Femur (tissue), 1 donor: Measurements from ENCODE around the gene SHCBP1.
"Not testable (repeated sequence)": the region's sequence is repeated elsewhere in the genome, so short reads cannot be mapped to it uniquely, and the experiment has no call there.

Experiments used
- DNase-seq: peaks from one replicate; pipeline ENCODE4 v3.0.0-alpha.2; 2017

The SHCBP1 gene, protein sequence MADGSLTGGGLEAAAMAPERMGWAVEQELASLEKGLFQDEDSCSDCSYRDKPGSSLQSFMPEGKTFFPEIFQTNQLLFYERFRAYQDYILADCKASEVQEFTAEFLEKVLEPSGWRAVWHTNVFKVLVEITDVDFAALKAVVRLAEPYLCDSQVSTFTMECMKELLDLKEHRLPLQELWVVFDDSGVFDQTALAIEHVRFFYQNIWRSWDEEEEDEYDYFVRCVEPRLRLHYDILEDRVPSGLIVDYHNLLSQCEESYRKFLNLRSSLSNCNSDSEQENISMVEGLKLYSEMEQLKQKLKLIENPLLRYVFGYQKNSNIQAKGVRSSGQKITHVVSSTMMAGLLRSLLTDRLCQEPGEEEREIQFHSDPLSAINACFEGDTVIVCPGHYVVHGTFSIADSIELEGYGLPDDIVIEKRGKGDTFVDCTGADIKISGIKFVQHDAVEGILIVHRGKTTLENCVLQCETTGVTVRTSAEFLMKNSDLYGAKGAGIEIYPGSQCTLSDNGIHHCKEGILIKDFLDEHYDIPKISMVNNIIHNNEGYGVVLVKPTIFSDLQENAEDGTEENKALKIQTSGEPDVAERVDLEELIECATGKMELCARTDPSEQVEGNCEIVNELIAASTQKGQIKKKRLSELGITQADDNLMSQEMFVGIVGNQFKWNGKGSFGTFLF

DNA sequence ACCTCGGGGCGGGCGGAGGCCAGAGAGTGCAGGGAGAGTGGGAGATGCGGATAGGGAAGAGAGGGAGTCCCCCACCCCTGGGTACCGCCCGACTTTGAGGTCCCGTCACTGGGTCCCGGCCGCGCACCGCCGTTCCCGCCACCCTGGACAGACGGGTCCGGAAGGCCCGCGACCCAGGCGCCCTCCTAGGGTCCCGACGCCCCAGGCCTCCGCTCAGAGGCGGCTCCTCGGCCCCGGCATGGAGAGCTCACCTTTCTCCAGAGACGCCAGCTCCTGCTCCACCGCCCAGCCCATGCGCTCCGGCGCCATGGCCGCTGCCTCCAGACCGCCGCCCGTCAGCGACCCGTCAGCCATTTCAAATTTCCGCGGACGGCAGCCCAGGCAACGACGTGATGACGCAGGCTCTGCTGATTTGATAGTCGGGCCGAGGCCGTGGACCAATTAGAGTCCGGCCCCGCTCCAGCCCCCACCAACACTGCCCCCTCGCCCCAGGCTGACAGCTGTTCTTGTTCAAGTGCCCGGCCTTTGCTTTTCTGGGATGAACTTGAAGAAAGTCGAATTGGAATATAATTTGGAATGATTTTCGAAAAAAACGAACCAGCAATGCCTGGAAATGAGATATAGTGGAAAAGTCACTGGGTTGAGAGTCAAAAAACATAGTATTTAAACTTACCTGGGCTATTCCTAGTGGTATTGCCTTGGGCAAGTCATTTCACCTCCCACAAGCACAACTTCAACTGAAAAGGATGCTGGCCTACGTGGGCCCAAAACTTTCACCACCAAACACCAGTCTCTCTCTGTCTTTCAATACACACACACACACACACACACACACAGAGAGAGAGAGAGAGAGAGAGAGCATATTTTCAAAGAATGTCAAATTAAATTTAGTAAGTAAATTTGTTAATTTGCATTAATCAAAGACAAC, at the start of gene SHCBP1:
Gene SHCBP1, minus strand, starts transcription at position 374 of the 928 bp plus-strand sequence. Its CDS starts 20 bp downstream, at position 354.
- DNase-seq = peak; percentile 94

DNA sequence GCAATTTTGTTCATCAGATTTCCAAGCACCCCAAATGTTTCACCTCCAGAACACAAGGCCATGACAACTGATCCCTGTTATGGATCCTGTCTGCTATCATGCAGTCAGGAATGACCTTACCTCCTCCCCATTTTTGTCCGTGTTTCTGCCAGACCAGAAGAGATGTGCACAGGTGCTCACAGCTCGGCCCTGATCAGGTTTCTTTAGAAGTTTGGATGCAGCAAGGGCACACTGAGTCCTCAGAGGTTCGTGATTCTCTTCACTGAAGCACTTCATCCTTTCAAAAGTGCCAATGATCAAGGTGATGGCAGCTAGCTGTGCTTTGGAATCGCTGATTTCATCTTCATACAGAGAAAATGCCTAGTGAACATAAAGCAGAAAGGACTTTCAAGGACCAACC, 40.9 kb upstream of the SHCBP1 start:
- DNase-seq = no peak

DNA sequence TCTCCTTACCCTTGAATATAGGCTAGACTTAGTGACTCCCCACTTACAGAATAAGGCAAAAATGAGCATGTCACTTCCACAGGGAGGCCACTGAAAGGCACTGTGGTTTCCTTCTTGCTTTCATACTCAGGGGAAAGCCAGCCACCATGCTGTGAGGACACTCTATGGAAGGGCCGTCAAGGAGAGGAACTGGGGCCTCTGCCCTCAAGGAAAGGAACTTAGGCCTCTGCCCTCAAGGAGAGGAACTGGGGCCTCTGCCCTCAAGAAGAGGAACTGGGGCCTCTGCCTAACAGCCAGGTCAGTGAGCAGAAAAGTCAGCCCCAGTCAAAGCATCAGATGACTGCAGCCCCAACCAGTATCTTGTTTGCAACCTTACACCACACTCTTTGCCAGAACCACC, 37.7 kb upstream of the SHCBP1 start:
- DNase-seq = peak; percentile 62

DNA sequence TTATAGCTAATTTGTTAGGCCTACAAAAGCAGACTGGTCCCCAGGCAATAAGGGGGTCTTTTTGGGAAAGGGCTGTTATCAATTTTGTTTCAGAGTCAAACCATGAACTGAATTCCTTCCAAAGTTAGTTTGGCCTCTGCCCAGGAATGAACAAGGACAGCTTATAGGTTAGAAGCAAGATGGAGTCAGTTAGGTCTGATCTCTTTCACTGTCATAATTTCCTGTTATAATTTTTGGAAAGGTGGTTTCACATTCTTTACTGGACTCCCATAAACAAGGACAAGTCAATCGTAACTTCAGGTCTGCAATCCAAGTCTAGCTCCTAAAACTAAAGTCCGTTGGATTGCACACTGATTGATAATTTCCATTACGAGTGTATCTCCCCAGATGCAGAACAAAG, 30.1 kb upstream of the SHCBP1 start:
- no peak for DNase-seq

DNA sequence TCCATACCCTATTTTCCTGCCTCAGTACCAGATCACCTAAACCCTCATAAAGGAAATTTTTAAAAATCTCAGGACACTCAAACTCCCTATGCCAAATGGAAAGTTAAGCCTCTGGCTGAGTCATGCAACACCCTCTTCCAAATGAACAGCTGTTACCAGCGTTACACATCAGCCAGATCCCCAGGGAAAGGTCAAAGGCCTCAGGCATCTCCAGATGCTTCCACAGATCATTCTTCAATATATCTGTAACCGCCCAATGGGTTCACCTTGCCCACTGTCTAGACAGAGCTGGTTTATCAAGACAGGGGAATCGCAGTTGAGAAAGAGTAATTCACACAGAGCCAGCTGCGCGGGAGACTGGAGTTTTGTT, 29.1 kb upstream of the SHCBP1 start:
- peak; percentile 30 for DNase-seq

DNA sequence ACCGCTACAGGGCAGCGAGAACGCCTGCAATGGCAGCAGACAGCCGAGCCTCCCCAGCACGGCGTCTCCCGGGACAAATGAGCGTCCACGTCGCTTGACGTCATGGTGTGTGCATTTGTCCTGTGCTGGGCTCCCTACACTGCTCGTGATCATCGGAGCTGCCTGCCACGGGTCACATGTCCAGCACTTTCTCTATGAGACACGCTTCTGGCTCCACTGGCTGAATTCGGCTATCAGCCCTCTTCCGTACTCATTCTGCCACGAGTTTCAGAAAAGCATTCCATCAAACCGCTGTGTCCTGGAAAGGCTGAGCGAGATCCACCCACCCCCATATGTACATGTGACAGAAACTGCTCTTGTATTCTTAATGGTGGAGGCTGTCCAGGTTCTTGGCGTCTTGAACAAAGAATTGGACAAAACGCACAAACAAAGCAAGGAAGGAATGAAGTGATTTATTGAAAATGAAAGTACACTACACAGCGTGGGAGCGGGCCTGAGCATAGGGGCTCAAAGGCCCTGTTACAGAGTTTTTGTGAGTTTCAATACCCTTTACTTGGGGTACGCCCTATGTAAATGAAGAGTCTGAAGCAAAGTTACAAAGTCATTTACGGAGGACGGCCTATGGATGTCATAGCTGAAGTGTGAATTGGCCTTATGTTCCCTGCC, 28.5 kb upstream of the SHCBP1 start:
- peak; percentile 52 for DNase-seq

DNA sequence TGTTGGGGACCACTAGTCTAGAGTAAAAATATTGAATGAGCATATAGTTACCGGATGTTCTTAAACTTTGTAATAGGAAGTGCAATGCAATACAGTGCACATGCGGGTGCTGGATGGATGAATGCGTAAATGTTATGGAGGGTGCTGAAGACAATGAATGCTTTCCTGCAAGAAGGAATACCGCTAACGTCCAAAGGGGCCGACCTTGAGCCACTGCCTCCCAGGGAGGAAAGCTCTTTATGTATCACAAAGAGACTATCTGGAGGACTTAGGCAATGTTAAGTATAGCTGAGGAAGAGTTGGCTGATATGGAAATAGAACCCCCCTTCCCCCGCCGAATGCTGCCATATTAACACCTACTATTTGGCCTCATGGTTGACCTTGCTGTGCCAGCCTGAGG, 27.5 kb upstream of the SHCBP1 start:
- DNase-seq = no peak

DNA sequence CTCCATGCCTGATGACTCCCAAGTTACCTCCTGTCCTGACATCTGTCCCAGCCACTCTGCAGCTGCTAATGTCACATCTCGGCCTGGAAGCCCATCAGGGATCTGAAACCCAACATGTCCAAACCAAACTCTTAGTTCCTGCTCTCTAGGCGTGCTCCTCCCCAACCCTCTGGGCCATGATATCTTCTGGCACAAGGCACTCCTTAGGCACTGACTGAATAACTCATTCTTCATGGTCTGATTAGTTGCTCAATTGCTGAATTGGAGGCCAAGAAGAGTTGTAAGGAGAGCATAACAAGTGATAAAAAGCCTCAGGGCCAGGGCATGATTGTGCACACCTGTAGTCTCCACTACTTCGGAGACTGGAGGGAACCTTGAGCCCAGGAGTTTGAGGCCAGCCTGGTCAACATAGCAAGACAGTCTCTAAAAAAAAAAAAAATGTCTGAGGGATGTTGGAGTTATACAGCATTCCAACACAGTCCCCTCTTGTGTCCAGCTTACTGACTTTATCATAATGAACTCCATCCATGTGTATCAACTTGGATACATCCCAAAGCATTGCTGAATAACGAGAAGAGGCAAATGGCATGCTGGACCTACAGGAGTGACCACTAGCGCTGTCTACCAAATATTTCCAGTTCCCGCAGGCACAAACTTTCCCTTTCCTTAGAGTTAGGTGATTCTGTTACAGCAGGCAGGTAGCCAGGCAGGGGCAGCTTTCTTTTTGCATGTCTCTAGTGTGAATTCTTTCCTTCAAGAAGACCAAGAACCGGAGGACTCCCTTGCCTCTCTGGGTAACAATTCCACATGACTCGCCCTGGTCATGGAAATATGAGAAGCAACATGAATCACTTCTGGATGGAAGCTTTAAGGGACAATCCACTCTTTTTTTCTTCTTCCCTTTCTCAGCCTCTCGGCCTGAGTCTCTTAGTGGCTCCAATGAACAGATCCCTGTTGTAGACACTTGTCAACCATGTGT, 18.1 kb upstream of the SHCBP1 start:
- DNase-seq = no peak

DNA sequence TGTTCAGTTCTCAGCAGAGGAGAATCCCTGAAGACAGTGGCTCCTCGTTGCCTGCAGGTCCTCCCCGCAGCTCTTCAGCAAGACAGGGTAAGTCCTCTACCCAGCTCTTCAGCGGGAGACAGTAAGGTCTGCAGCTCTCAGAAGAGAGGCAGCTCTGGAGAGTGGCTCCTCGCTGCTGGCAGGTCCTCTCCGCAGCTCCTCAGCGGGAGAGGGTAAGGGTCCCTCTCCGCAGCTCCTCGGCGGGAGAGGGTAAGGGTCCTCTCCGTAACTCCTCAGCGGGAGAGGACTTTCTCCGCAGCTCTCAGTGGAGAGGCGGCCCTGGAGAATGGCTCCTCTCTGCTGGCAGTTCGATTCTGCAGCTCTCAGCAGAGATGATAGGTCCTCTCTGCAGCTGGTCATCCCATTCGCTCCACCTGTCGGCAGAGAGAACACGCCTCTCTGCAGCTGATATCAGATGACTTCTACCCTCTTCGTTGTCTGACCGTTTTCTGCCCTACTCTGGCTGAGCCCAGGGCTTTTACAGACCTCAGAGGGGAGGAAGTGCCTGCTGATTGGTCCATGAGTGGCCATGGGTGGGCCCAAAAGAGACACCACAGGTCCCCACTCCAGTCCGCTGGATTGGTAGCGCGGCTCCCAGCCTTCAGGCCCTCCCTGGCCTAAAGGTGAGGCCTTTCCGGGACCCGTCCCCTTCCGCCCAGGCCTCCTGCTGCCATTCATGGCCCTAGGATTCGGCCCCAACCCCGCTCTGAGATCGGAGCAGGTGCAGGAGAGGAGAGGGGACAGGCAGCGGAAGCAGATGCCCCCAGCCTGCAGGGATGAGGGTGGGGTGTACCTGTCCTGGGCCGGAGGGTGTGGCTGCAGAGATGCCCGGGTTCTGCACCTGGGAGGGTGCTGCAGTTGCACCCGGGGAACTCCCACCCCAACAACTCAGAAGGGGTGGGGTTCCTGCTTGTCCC, 11.9 kb upstream of the SHCBP1 start:
- no peak for DNase-seq

DNA sequence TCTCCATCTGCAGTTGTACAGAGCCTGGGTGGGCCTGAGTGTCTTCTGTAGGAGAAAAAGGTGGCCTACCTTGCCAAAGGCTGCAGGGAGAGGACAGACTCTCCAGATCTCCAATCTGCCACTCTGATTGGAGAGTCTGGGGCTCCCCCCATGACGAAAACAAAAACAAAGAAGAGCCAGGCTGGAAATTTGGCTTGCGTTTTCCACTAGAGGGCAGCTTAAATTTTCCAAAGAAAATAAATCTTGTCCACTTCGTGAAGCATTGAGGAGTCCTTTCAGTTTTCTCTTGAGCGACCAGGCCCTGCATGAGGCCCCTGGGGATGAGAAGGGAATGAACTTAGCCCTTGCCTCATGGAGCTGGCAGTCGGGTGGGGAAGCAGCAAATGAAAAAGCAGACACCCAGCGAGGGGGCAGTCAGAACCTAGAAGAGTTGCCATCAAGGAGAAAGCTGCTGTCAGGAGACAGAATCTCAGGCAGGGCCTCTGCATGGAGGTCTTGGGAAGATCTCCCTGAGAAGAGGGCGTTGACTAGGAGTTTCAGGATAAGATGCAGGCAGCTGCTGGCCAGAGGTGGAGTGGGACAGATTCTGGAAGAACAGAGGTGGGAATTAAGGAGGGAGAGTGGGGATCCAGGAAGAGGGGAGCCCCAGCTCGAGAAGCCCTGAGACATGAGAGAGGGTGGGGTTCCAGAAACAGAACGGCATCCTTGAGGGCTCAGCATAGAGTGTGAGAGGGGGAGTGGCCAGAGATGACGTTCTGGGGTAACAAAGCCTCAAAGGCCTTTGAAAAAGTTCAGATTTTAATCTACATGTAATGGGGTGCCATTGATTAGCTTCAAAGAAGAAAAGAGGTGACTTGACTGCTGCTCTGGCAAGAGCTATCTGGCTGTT, 8.4 kb upstream of the SHCBP1 start:
- DNase-seq = peak; percentile 32

DNA sequence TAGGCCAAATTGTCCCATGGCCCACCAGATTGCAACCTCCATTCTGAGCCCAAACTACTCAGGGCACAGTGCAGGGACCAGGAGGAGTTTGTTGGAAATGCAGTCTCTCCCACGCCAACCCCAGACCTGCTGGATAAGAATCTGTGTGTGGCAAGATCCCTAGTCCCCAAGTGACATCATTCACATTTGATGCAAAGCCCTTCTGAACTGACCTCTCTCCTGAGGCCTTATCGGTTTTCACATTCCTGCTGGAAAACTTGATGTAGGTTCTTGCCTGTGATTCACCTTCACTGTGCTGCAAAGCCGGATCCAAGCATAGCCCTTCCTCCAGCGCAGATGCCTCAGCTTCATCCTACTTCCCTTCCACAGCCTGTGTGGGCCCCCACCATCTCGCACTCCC, 6.6 kb upstream of the SHCBP1 start:
- DNase-seq = no peak

DNA sequence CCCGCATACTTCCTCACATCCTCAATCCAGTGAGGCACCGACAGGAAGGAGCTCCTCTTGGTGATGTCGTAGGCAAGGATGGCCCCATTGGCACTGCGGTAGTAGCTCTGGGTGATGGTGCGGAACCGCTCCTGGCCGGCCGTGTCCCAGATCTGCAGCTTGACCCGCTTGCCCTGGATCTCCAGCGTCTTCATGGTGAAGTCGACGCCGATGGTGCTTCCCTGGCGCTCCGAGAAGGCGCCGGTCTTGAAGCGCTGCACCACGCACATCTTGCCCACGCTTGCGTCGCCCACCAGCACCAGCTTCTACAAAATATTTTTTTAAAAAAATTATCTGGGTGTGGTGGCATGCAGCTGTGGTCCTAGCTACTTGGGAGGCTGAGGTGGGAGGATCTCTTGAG, 5.5 kb upstream of the SHCBP1 start:
- DNase-seq = not testable (repeated sequence)

DNA sequence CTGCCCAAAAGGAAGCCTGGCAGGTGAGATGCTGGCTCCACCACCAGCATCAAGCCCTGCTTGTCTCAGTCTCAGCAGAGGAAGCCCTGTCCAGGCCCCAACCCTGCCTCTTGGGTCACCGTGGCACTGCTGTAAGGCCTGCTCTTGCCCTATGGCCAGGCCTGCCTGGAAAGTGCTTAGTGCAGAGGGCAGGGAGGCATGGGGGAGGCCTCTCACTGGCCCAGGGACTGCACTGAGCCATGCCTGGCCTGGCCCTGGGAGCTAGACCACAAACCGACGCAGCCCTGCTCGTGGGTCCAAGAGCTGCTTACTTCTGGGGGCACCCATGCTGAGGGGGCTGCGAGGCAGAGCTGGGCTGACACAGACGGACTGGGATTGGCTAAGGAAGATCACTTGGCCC, 3.7 kb upstream of the SHCBP1 start:
- not testable (repeated sequence) for DNase-seq

DNA sequence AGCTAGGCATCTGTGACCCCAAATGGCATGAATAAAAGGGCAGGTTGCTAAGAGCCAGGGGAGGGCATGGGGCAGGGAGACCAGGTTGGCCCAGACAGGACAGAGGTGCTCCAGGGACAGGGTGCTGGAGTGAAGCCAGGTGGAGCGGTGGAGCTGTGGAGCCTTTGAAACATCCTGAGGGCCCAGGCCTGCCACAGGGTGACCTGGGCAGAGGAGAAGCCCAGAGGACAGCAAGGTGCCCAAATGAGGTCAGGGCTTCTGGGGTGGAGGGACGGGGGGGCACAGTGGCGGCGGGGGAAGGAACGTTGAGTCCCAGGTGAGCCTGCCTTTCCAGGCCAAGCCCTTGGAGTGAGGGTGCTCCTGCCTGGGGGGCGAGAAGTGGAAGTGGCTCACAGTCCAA, 2.5 kb upstream of the SHCBP1 start:
- DNase-seq = not testable (repeated sequence)

DNA sequence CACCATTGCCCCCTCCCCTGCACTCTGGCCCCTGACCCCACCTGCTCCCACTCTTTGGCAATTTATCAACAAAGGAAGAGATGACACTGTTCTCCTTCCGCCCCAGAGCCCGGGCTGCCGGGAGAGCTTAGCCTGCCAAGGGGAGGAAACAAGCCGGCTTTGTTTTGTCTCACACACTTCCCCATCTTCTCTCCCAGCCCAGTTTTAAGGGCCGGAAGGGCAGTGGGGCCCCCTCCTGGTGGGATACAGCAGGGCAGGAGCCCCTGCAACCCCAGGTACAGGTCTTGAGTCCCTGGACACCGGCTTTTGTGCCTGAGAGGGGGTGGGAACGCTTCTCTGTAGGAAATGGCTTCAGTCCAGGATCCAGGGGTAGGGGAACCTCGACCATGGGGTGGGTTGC, 2.1 kb upstream of the SHCBP1 start:
- DNase-seq = not testable (repeated sequence)

DNA sequence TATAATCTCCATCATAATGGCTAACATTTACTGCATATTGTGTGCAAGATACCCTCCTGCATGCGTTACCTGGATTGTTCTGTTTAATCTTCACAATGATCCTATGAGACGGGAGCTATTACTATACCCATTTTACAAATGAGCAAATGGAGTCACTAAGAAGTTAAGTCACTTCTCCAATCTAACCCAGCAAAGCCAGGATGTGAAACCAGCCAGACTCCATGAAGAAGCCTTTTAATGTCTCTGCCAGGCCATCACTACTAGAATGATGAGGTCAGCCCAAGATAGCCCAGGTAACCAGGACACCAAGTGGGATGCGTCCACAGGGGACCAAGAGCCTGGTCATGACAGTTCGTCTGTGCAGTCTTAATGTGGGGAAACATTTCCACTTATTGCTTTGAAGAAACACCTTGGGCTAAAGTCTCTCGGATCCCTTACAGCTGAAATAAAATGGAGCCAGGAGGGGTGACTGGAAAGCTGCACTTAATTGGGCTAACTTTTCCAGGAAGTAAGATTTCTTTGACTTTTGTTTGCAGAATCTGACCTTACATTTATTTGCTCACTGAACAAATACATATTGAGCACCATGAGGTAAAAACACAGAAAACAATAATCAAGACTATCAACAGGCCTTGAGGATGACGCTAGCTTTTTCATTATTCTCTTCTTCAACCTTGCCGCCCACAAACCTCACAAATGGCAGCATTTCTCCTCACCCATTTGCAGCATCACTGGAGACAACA, 926 bp upstream of the SHCBP1 start:
- DNase-seq = no peak

DNA sequence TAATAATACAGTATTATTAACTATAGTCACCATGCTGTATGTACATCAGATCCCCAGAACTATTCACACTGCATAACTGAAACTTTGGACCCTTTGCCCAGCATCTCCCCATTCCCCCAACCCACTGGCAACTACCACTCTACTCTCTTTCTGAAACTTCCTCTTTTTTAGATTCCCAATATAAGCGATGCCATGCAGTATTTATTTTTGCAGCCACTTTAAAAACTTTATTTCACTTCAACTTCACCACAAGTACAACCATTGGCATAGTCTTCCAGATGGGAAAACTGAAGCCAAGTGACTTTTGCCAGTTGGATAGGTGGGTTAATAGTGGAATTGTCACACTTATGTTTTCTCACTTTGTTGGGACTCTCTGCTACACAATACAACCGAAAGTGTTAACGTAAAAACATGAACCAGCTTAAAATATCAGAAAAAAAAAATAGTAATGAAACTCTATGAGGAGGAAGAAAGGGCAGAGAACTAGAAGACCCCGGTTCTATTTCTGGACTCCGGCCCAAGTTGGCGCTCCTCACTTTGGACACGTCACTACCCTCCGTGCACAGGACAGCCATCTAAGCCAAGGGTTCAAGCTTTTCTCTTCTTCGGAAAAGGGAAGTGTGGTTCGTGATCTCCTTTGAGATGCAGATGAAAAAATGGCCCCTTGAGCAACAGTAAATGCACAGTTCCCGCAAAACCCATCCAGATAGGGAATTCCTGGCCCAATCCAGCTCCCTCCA, 743 bp downstream of the SHCBP1 start:
- DNase-seq = peak; percentile 41

DNA sequence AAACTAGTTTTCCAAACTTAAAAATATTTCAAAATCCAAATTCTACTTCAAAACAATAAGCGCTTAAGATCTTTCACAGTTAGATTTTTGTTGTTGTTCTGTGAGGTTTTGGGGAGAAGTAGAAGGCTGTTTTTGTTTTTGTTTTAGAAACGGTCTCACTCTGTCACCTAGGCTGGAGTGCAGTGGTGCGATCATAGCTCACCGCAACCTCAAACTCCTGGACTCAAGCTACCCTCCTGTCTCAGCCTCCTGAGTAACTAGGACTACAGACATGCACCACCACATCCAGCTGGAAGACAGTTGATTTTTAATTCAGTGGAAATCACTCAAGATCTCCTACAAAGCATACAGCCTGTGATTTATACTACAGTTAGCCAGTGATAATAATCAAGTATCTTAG, 2.7 kb downstream of the SHCBP1 start:
- no peak for DNase-seq
